HEK293T (cell line): ENCODE results near the gene MCOLN1.

ENCODE experiments used
- CTCF ChIA-PET: fragments of 350-600 bp; formaldehyde crosslinking; extraction: SDS; loops from one replicate; lab custom pipeline; 2021; ENCODE audit warnings: antibody characterized with exemption, inconsistent platforms; lab: Yijun Ruan, JAX
- POLR2A ChIA-PET: fragments of 350-600 bp; formaldehyde crosslinking; extraction: SDS; loops from one replicate; lab custom pipeline; 2020; ENCODE audit warnings: antibody characterized with exemption, inconsistent platforms; lab: Yijun Ruan, JAX
- DNase-seq: peaks from one replicate; pipeline ENCODE4 v3.0.0; 2012; ENCODE audit warnings: mixed read lengths; ENCODE audit errors: extremely low spot score
- ARNT ChIP-seq: fragments of 450-650 bp; IDR thresholded peaks from 2 replicates; pipeline ENCODE4 v1.6.1; 2017; ENCODE audit warnings: mild to moderate bottlenecking
- BHLHE40 ChIP-seq: fragments of 450-650 bp; IDR thresholded peaks from 2 replicates; pipeline ENCODE4 v1.6.1; 2016; ENCODE audit warnings: mild to moderate bottlenecking, moderate library complexity, borderline replicate concordance
- CTBP1 ChIP-seq: fragments of 450-650 bp; IDR thresholded peaks from 2 replicates; pipeline ENCODE4 v1.6.1; 2016; ENCODE audit warnings: borderline replicate concordance
- ELF4 ChIP-seq: fragments of 450-650 bp; IDR thresholded peaks from 2 replicates; pipeline ENCODE4 v1.6.1; 2017; ENCODE audit warnings: antibody characterized with exemption
- FOXA1 ChIP-seq: fragments of 450-650 bp; IDR thresholded peaks from 2 replicates; pipeline ENCODE4 v1.6.1; 2016; ENCODE audit warnings: mild to moderate bottlenecking
- FOXK2 ChIP-seq: fragments of 450-650 bp; IDR thresholded peaks from 2 replicates; pipeline ENCODE4 v1.6.1; 2016; ENCODE audit warnings: mild to moderate bottlenecking
- FOXM1 ChIP-seq: fragments of 450-650 bp; IDR thresholded peaks from 2 replicates; pipeline ENCODE4 v1.6.1; 2017; ENCODE audit warnings: mild to moderate bottlenecking, borderline replicate concordance
- HDGF ChIP-seq: fragments of 450-650 bp; IDR thresholded peaks from 2 replicates; pipeline ENCODE4 v1.6.1; 2017; ENCODE audit warnings: antibody characterized with exemption, borderline replicate concordance
- L3MBTL2 ChIP-seq: fragments of 450-650 bp; conservative IDR thresholded peaks from 2 replicates; pipeline ENCODE4 v1.6.1; 2016; ENCODE audit warnings: mild to moderate bottlenecking
- LEF1 ChIP-seq: fragments of 450-650 bp; IDR thresholded peaks from 2 replicates; pipeline ENCODE4 v1.6.1; 2017; ENCODE audit warnings: mild to moderate bottlenecking, borderline replicate concordance
- NFRKB ChIP-seq: fragments of 450-650 bp; IDR thresholded peaks from 2 replicates; pipeline ENCODE4 v1.6.1; 2016; ENCODE audit warnings: mild to moderate bottlenecking, moderate library complexity
- PKNOX1 ChIP-seq: fragments of 450-650 bp; IDR thresholded peaks from 2 replicates; pipeline ENCODE4 v1.6.1; 2016
- SP1 ChIP-seq: fragments of 450-650 bp; IDR thresholded peaks from 2 replicates; pipeline ENCODE4 v1.6.1; 2017
- SUZ12 ChIP-seq: fragments of 450-650 bp; IDR thresholded peaks from 2 replicates; pipeline ENCODE4 v1.6.1; 2016; ENCODE audit warnings: mild to moderate bottlenecking
- TARDBP ChIP-seq: fragments of 450-650 bp; IDR thresholded peaks from 2 replicates; pipeline ENCODE4 v1.6.1; 2016
- ZNF384 ChIP-seq: fragments of 450-650 bp; IDR thresholded peaks from 2 replicates; pipeline ENCODE4 v1.6.1; 2016

MCOLN1 gene

GRCh38 chr19:7524523-7524922, 2.1 kb downstream of the MCOLN1 start:
- no peak for DNase-seq
- TF ChIP-seq ZNF384 (no peak), NFRKB (no peak), LEF1 (no peak), FOXK2 (no peak), SUZ12 (no peak)
- CTCF ChIA-PET = no interaction called here
- POLR2A ChIA-PET = no interaction called here

- ChIA-PET POLR2A (interaction anchor here (1.0 kb wide), 1 partner anchor 19 kb away, joined by 4 read pairs; no protein-coding TSS in a partner anchor), CTCF (interaction anchor here (0.6 kb wide), 1 partner anchor 13 kb away, joined by 3 read pairs; no protein-coding TSS in a partner anchor)
- TF ChIP-seq BHLHE40 = no peak
- TF ChIP-seq FOXM1 = no peak
- DNase-seq = no peak
Measured at GRCh38 chr19:7524992-7525739, 2.7 kb downstream of the MCOLN1 start.

DNA sequence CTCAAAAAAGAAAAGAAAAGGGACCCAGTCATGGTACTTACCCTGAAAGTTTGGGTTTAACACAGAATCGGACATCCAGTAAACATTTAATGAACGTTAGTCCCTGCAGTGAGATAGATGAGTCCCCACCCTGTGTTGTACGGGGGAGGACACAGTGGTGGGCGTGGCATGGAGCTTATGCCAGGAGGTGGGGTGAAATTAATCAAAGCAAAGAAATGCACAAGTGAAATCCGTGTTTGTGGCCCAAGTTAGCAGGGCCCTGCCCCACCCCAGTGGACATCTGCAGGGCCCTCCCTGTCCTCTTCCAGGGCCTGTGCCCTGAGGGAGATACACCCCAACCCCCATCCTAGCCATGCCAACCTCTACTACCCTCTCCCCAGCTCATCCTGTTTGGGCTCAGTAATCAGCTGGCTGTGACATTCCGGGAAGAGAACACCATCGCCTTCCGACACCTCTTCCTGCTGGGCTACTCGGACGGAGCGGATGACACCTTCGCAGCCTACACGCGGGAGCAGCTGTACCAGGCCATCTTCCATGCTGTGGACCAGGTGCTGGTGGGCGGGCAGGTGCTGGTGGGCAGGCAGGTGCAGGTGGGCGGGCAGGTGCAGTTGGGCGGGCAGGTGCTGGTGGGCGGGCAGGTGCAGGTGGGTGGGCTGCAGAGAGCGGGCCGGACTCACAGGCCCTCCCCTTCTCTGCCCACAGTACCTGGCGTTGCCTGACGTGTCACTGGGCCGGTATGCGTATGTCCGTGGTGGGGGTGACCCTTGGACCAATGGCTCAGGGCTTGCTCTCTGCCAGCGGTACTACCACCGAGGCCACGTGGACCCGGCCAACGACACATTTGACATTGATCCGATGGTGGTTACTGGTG, 3.9 kb downstream of the MCOLN1 start:
- TF ChIP-seq LEF1 (no peak), ZNF384 (no peak), FOXA1 (no peak), FOXM1 (no peak), FOXK2 (no peak), PKNOX1 (no peak), ARNT (no peak)
- DNase-seq = no peak
- ChIA-PET CTCF (no interaction called here), POLR2A (interaction anchor here (1.0 to 1.4 kb wide), 2 partner anchors 11 to 20 kb away, joined by 4 read pairs; partner anchors contain the start of gene ZNF358)

- no peak for DNase-seq
- CTCF ChIA-PET = no interaction called here
- TF ChIP-seq CTBP1 (no peak), BHLHE40 (no peak), FOXA1 (no peak), FOXM1 (no peak), PKNOX1 (no peak), ARNT (no peak), HDGF (no peak), FOXK2 (no peak), ZNF384 (no peak), SUZ12 (no peak), ELF4 (no peak), LEF1 (no peak), SP1 (no peak), NFRKB (no peak), TARDBP (no peak), L3MBTL2 (no peak)
- POLR2A ChIA-PET = interaction anchor here (1.4 kb wide), 1 partner anchor 12 kb away, joined by 4 read pairs; the partner anchor contains the start of gene ZNF358
Measured at GRCh38 chr19:7527516-7528191, 5.2 kb downstream of the MCOLN1 start.

- ChIA-PET CTCF (no interaction called here), POLR2A (no interaction called here)
- no peak for DNase-seq
- no peak for TF ChIP-seq LEF1
- no peak for TF ChIP-seq FOXK2
Measured at GRCh38 chr19:7528192-7528519, 5.7 kb downstream of the MCOLN1 start.

DNA sequence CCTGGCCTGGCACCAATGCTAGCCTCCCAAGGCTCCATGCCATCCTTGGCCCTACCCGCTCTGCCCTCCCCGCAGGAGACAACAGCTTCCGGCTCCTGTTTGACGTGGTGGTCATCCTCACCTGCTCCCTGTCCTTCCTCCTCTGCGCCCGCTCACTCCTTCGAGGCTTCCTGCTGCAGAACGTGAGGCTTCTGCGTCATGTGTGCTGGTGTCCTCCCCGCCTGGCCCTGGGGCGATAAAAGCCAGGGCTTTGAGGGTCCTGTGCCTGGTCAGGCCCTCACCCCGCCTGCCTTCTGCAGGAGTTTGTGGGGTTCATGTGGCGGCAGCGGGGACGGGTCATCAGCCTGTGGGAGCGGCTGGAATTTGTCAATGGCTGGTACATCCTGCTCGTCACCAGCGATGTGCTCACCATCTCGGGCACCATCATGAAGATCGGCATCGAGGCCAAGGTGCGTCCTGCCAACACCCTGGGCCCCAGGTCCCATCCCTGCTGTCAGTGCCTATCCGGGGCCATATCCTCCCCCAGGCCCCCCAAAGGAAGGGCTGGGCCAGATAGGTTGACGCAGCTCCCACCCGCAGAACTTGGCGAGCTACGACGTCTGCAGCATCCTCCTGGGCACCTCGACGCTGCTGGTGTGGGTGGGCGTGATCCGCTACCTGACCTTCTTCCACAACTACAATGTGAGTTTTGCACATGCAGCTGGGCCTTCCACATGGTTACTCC, 6.3 kb downstream of the MCOLN1 start:
- no peak for DNase-seq
- CTCF ChIA-PET = no interaction called here
- POLR2A ChIA-PET = no interaction called here
- TF ChIP-seq CTBP1 (no peak), ELF4 (no peak), FOXK2 (no peak), SP1 (no peak), L3MBTL2 (no peak), ZNF384 (no peak), PKNOX1 (no peak), FOXM1 (no peak), LEF1 (no peak), ARNT (no peak), BHLHE40 (no peak), TARDBP (no peak), FOXA1 (no peak), SUZ12 (no peak), NFRKB (no peak), HDGF (no peak)
